HEK293 (cell line): ENCODE results near the gene CFAP157.

Experiments used
- GLIS1 ChIP-seq: fragments of 450-650 bp; formaldehyde crosslinking; IDR thresholded peaks from 2 replicates; pipeline ENCODE4 v1.5.1; 2016; ENCODE audit warnings: missing biosample characterization, missing genetic modification characterization
- MZF1 ChIP-seq: fragments of 450-650 bp; formaldehyde crosslinking; IDR thresholded peaks from 2 replicates; pipeline ENCODE4 v1.5.1; 2017; ENCODE audit warnings: missing biosample characterization, missing genetic modification characterization, borderline replicate concordance
- SALL2 ChIP-seq: fragments of 450-650 bp; formaldehyde crosslinking; IDR thresholded peaks from 2 replicates; pipeline ENCODE4 v1.5.0; 2017; ENCODE audit warnings: missing biosample characterization, mild to moderate bottlenecking, missing genetic modification characterization, borderline replicate concordance
- WT1 ChIP-seq: fragments of 450-650 bp; formaldehyde crosslinking; IDR thresholded peaks from 2 replicates; pipeline ENCODE4 v1.5.1; 2016; ENCODE audit warnings: missing biosample characterization, missing genetic modification characterization
- YY1 ChIP-seq: fragments of 450-650 bp; formaldehyde crosslinking; IDR thresholded peaks from 2 replicates; pipeline ENCODE4 v1.5.1; 2018; ENCODE audit warnings: missing biosample characterization, missing genetic modification characterization
- ZNF146 ChIP-seq: fragments of 450-650 bp; formaldehyde crosslinking; IDR thresholded peaks from 2 replicates; pipeline ENCODE4 v1.5.1; 2016; ENCODE audit warnings: missing biosample characterization, missing genetic modification characterization
- ZNF169 ChIP-seq: fragments of 450-650 bp; formaldehyde crosslinking; IDR thresholded peaks from 2 replicates; pipeline ENCODE4 v1.5.1; 2016; ENCODE audit warnings: missing biosample characterization, missing genetic modification characterization
- ZNF2 ChIP-seq: fragments of 450-650 bp; formaldehyde crosslinking; IDR thresholded peaks from 2 replicates; pipeline ENCODE4 v1.5.1; 2016; ENCODE audit warnings: missing biosample characterization, missing genetic modification characterization
- ZNF311 ChIP-seq: fragments of 450-650 bp; formaldehyde crosslinking; IDR thresholded peaks from 2 replicates; pipeline ENCODE4 v1.5.1; 2017; ENCODE audit warnings: missing biosample characterization, missing genetic modification characterization, borderline replicate concordance
- ZNF549 ChIP-seq: fragments of 450-650 bp; IDR thresholded peaks from 2 replicates; pipeline ENCODE4 v1.5.1; 2018; ENCODE audit warnings: missing biosample characterization, missing genetic modification characterization, mild to moderate bottlenecking, inconsistent platforms, moderate library complexity
- ZNF600 ChIP-seq: fragments of 450-650 bp; formaldehyde crosslinking; IDR thresholded peaks from 2 replicates; pipeline ENCODE4 v1.5.1; 2016; ENCODE audit warnings: missing biosample characterization, missing genetic modification characterization
- ZNF610 ChIP-seq: fragments of 450-650 bp; formaldehyde crosslinking; IDR thresholded peaks from 2 replicates; pipeline ENCODE4 v1.5.1; 2016; ENCODE audit warnings: missing biosample characterization, missing genetic modification characterization, borderline replicate concordance
- ZNF629 ChIP-seq: fragments of 450-650 bp; formaldehyde crosslinking; IDR thresholded peaks from 2 replicates; pipeline ENCODE4 v1.5.1; 2017; ENCODE audit warnings: missing biosample characterization, missing genetic modification characterization
- ZNF768 ChIP-seq: fragments of 450-650 bp; formaldehyde crosslinking; IDR thresholded peaks from 2 replicates; pipeline ENCODE4 v1.5.1; 2018; ENCODE audit warnings: missing biosample characterization, mild to moderate bottlenecking, missing genetic modification characterization
- ZNF837 ChIP-seq: fragments of 450-650 bp; formaldehyde crosslinking; IDR thresholded peaks from 2 replicates; pipeline ENCODE4 v1.5.1; 2016; ENCODE audit warnings: missing biosample characterization, missing genetic modification characterization
- ZNF843 ChIP-seq: fragments of 450-650 bp; formaldehyde crosslinking; IDR thresholded peaks from 2 replicates; pipeline ENCODE4 v1.5.1; 2016; ENCODE audit warnings: missing biosample characterization, missing genetic modification characterization
- ZSCAN16 ChIP-seq: fragments of 450-650 bp; formaldehyde crosslinking; IDR thresholded peaks from 2 replicates; pipeline ENCODE4 v1.5.1; 2016; ENCODE audit warnings: missing biosample characterization, missing genetic modification characterization
- TF ChIP-seq, protein P1 (sequence below): sonication (generic); formaldehyde crosslinking; IDR thresholded peaks from 2 replicates; pipeline ENCODE4 v1.8.1; 2022; ENCODE audit warnings: mild to moderate bottlenecking, moderate library complexity, missing genetic modification reagents
- TF ChIP-seq, protein P2 (sequence below): fragments of 450-650 bp; formaldehyde crosslinking; IDR thresholded peaks from 2 replicates; pipeline ENCODE4 v1.5.1; 2016; ENCODE audit warnings: missing biosample characterization, missing genetic modification characterization
- TF ChIP-seq, protein P3 (sequence below): fragments of 450-650 bp; formaldehyde crosslinking; IDR thresholded peaks from 2 replicates; pipeline ENCODE4 v1.5.1; 2016; ENCODE audit warnings: missing biosample characterization, missing genetic modification characterization
- TF ChIP-seq, protein P4 (sequence below): fragments of 450-650 bp; formaldehyde crosslinking; IDR thresholded peaks from 2 replicates; pipeline ENCODE4 v1.5.1; 2016; ENCODE audit warnings: missing biosample characterization, missing genetic modification characterization
- TF ChIP-seq, protein P5 (sequence below): fragments of 450-650 bp; formaldehyde crosslinking; IDR thresholded peaks from 2 replicates; pipeline ENCODE4 v1.5.1; 2016; ENCODE audit warnings: missing biosample characterization, missing genetic modification characterization
- TF ChIP-seq, protein P6 (sequence below): fragments of 450-650 bp; formaldehyde crosslinking; IDR thresholded peaks from 2 replicates; pipeline ENCODE4 v1.5.1; 2016; ENCODE audit warnings: missing biosample characterization, missing genetic modification characterization

CFAP157 gene

DNA sequence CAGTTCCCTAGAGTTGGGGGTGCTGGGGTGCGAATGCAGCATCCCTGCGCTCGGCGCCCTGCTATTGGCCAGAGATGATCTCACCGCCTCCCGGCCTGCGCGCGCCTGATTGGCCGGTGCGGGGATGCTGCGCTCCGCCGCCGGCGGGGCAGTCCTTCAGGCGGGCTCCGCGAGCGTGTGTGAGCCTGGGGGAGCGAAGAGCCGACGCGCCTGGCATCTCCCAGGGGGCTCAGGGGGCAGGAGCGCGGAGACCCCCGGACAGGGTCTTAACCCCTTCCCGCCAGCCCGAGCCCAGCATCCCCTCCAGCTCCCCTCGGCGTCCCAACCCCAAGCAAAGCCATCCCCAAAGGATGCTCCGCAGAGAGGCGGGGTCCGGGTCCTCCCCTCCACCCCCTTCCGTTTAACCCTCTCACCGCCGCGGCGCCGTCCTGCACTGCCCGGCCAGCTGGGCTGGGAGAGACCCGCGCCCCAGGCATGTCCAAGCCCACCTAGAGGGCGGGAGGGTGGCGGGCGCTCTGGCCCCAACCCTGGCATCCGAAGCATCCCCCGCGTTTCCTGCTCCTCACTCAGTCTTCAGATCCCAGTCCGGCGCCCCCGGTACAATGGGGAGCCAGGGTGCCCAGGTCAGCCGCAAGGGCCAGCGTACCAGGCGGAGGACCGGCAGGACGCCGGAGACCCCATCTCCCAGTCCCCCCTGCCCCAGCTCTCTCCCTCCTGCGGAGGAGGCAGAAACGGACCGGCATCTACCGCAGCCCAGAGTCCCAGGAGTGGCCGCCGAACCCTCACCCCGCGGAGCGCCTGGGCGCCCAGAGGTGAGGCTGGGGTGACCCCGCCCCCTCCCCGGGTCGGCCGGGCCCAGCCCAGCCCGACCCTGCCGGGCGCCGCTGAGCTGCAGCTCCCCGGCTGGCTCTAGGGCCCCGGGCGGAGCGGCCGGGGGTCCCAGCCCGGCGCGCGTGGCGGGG lies 47.6 kb downstream of the CFAP157 start (continued):
- TF ChIP-seq, protein P1, sequence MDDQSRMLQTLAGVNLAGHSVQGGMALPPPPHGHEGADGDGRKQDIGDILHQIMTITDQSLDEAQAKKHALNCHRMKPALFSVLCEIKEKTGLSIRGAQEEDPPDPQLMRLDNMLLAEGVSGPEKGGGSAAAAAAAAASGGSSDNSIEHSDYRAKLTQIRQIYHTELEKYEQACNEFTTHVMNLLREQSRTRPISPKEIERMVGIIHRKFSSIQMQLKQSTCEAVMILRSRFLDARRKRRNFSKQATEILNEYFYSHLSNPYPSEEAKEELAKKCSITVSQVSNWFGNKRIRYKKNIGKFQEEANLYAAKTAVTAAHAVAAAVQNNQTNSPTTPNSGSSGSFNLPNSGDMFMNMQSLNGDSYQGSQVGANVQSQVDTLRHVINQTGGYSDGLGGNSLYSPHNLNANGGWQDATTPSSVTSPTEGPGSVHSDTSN (CRISPR knock-in tag), result no peak
- TF ChIP-seq ZNF311 (tag by site-specific recombination), result no peak
- TF ChIP-seq, protein P2, sequence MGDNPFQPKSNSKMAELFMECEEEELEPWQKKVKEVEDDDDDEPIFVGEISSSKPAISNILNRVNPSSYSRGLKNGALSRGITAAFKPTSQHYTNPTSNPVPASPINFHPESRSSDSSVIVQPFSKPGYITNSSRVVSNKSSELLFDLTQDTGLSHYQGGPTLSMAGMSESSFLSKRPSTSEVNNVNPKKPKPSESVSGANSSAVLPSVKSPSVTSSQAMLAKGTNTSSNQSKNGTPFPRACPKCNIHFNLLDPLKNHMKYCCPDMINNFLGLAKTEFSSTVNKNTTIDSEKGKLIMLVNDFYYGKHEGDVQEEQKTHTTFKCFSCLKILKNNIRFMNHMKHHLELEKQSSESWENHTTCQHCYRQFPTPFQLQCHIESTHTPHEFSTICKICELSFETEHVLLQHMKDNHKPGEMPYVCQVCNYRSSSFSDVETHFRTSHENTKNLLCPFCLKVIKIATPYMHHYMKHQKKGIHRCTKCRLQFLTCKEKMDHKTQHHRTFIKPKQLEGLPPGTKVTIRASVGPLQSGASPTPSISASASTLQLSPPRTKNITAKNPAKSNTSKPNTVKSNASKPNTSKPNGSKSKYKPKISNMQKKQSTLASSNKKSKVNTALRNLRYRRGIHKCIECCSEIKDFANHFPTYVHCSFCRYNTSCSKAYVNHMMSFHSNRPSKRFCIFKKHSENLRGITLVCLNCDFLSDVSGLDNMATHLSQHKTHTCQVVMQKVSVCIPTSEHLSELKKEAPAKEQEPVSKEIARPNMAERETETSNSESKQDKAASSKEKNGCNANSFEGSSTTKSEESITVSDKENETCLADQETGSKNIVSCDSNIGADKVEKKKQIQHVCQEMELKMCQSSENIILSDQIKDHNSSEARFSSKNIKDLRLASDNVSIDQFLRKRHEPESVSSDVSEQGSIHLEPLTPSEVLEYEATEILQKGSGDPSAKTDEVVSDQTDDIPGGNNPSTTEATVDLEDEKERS (tag by site-specific recombination), result no peak
- no peak for TF ChIP-seq ZNF2 (tag by site-specific recombination)
- TF ChIP-seq, protein P3, sequence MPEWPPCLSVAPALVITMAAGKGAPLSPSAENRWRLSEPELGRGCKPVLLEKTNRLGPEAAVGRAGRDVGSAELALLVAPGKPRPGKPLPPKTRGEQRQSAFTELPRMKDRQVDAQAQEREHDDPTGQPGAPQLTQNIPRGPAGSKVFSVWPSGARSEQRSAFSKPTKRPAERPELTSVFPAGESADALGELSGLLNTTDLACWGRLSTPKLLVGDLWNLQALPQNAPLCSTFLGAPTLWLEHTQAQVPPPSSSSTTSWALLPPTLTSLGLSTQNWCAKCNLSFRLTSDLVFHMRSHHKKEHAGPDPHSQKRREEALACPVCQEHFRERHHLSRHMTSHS (tag by site-specific recombination), result no peak
- no peak for TF ChIP-seq SALL2 (tag by site-specific recombination)
- TF ChIP-seq ZNF629 (tag by site-specific recombination), result peak; percentile 46; the same call in 1 of the 2 replicates
- TF ChIP-seq, protein P4, sequence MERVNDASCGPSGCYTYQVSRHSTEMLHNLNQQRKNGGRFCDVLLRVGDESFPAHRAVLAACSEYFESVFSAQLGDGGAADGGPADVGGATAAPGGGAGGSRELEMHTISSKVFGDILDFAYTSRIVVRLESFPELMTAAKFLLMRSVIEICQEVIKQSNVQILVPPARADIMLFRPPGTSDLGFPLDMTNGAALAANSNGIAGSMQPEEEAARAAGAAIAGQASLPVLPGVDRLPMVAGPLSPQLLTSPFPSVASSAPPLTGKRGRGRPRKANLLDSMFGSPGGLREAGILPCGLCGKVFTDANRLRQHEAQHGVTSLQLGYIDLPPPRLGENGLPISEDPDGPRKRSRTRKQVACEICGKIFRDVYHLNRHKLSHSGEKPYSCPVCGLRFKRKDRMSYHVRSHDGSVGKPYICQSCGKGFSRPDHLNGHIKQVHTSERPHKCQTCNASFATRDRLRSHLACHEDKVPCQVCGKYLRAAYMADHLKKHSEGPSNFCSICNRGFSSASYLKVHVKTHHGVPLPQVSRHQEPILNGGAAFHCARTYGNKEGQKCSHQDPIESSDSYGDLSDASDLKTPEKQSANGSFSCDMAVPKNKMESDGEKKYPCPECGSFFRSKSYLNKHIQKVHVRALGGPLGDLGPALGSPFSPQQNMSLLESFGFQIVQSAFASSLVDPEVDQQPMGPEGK (tag by site-specific recombination), result peak; percentile 89
- TF ChIP-seq ZNF837 (tag by site-specific recombination), result no peak
- no peak for TF ChIP-seq YY1 (tag by site-specific recombination)
- TF ChIP-seq ZNF843 (tag by site-specific recombination), result no peak
- TF ChIP-seq, protein P5, sequence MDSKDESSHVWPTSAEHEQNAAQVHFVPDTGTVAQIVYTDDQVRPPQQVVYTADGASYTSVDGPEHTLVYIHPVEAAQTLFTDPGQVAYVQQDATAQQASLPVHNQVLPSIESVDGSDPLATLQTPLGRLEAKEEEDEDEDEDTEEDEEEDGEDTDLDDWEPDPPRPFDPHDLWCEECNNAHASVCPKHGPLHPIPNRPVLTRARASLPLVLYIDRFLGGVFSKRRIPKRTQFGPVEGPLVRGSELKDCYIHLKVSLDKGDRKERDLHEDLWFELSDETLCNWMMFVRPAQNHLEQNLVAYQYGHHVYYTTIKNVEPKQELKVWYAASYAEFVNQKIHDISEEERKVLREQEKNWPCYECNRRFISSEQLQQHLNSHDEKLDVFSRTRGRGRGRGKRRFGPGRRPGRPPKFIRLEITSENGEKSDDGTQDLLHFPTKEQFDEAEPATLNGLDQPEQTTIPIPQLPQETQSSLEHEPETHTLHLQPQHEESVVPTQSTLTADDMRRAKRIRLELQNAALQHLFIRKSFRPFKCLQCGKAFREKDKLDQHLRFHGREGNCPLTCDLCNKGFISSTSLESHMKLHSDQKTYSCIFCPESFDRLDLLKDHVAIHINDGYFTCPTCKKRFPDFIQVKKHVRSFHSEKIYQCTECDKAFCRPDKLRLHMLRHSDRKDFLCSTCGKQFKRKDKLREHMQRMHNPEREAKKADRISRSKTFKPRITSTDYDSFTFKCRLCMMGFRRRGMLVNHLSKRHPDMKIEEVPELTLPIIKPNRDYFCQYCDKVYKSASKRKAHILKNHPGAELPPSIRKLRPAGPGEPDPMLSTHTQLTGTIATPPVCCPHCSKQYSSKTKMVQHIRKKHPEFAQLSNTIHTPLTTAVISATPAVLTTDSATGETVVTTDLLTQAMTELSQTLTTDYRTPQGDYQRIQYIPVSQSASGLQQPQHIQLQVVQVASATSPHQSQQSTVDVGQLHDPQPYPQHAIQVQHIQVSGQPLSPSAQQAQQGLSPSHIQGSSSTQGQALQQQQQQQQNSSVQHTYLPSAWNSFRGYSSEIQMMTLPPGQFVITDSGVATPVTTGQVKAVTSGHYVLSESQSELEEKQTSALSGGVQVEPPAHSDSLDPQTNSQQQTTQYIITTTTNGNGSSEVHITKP (tag by site-specific recombination), result peak; percentile 51
- TF ChIP-seq ZNF768 (tag by site-specific recombination), result no peak
- TF ChIP-seq ZNF549 (tag by site-specific recombination), result no peak
- TF ChIP-seq, protein P6, sequence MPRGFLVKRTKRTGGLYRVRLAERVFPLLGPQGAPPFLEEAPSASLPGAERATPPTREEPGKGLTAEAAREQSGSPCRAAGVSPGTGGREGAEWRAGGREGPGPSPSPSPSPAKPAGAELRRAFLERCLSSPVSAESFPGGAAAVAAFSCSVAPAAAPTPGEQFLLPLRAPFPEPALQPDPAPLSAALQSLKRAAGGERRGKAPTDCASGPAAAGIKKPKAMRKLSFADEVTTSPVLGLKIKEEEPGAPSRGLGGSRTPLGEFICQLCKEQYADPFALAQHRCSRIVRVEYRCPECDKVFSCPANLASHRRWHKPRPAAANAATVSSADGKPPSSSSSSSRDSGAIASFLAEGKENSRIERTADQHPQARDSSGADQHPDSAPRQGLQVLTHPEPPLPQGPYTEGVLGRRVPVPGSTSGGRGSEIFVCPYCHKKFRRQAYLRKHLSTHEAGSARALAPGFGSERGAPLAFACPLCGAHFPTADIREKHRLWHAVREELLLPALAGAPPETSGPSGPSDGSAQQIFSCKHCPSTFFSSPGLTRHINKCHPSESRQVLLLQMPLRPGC (tag by site-specific recombination), result no peak
- TF ChIP-seq ZNF610 (tag by site-specific recombination), result no peak
- no peak for TF ChIP-seq ZSCAN16 (tag by site-specific recombination)
- no peak for TF ChIP-seq ZNF169 (tag by site-specific recombination)
- TF ChIP-seq GLIS1 (tag by site-specific recombination), result peak; percentile 88
- peak; percentile 51 for TF ChIP-seq WT1 (tag by site-specific recombination)
- TF ChIP-seq MZF1 (tag by site-specific recombination), result no peak
- no peak for TF ChIP-seq ZNF146 (tag by site-specific recombination)
- TF ChIP-seq ZNF600 (tag by site-specific recombination), result 0 out of 2 replicates have a peak, but pooled peaks have one; percentile 32
